CD4-positive, CD25-positive, alpha-beta regulatory T cell (primary cell): Measurements from ENCODE around the gene LHFPL2. TPM values are rescaled to one million over a fixed set of nuclear protein-coding genes. Genes with fewer than 3 reads are reported as not detected.

Experiments used
- ATAC-seq, 2 donors: fragments of 150-1000 bp; cut with Tn5 transposase; one replicate each; pipeline ENCODE4 v1.10.0; 2021; ENCODE audit warnings: low read depth in 2 of 2, moderate number of reproducible peaks in 2 of 2, moderate library complexity in 1 of 2
- DNase-seq, 3 donors: peaks; one replicate each; pipeline versions ENCODE4 v3.0.0 to v3.0.0-alpha.2; 2012 to 2022; ENCODE audit warnings: mixed read lengths in 1 of 3
- H3K27ac ChIP-seq: one replicate; pipeline ENCODE4 v1.7.0; 2013; ENCODE audit warnings: mild to moderate bottlenecking, low read length; ENCODE audit not compliant: insufficient read depth, poor library complexity, severe bottlenecking
- H3K27me3 ChIP-seq: one replicate; pipeline ENCODE4 v1.7.0; 2013; ENCODE audit warnings: low read length; ENCODE audit not compliant: control insufficient read depth, insufficient read depth
- H3K36me3 ChIP-seq: one replicate; pipeline ENCODE4 v1.7.0; 2013; ENCODE audit warnings: mild to moderate bottlenecking, low read length, moderate library complexity; ENCODE audit not compliant: control insufficient read depth, insufficient read depth
- H3K4me1 ChIP-seq: 2 replicates; pipeline ENCODE4 v1.7.0; 2013; ENCODE audit warnings: mild to moderate bottlenecking, low read length; ENCODE audit not compliant: insufficient read depth, control insufficient read depth, poor library complexity, severe bottlenecking
- H3K4me3 ChIP-seq: one replicate; pipeline ENCODE4 v1.7.0; 2013; ENCODE audit warnings: low read depth, mild to moderate bottlenecking, low read length, moderate library complexity
- H3K9me3 ChIP-seq, 2 experiments: 1 replicate in 1 of 2; 2 replicates in 1 of 2; pipeline ENCODE4 v1.7.0; 2013; ENCODE audit warnings: low read length in 2 of 2, mild to moderate bottlenecking in 1 of 2, moderate library complexity in 1 of 2; ENCODE audit not compliant: control insufficient read depth in 2 of 2
- H3K27ac Mint-ChIP-seq, 3 donors: one replicate each; pipeline ENCODE4 v1.8.0; 2020 to 2022; ENCODE audit warnings: mild to moderate bottlenecking in 3 of 3, mixed read lengths in 3 of 3, moderate library complexity in 2 of 3
- H3K27me3 Mint-ChIP-seq: one replicate; pipeline ENCODE4 v1.8.0; 2022; ENCODE audit warnings: mild to moderate bottlenecking, mixed read lengths
- H3K36me3 Mint-ChIP-seq: one replicate; pipeline ENCODE4 v1.8.0; 2020; ENCODE audit warnings: mixed read lengths
- H3K4me1 Mint-ChIP-seq, 4 donors: one replicate each; pipeline ENCODE4 v1.8.0; 2020 to 2022; ENCODE audit warnings: mixed read lengths in 4 of 4, mild to moderate bottlenecking in 1 of 4
- H3K4me3 Mint-ChIP-seq, 4 donors: one replicate each; pipeline ENCODE4 v1.8.0; 2020 to 2022; ENCODE audit warnings: mild to moderate bottlenecking in 4 of 4, mixed read lengths in 4 of 4, moderate library complexity in 3 of 4
- H3K9me3 Mint-ChIP-seq, 7 donors: one replicate each; pipeline ENCODE4 v1.8.0; 2020 to 2022; ENCODE audit warnings: mixed read lengths in 7 of 7, mild to moderate bottlenecking in 3 of 7, moderate library complexity in 2 of 7
- polyA plus RNA-seq, 4 donors: library from polyadenylated mRNA; unstranded; fragments of 300-500 nt; fragmentation: Illumina TruSeq; gene quantifications; one replicate each; pipeline ENCODE4 v1.2.3, GENCODE V29; 2021
- total RNA-seq: library from RNA; stranded (reverse); gene quantifications from one replicate; pipeline ENCODE4 v1.2.3, GENCODE V29; 2022

The LHFPL2 gene
- total and polyA plus RNA-seq, 5 donors from 2014 or later: 0.11 to 0.47 (median 0.32) TPM

- DNase-seq (no peak), ATAC-seq (no peak)
- H3K4me1 Mint-ChIP-seq: no peaks in the 10 kb centered on the region
- H3K36me3 Mint-ChIP-seq: no peaks in the 10 kb centered on the region
- H3K9me3 ChIP-seq: no peaks in the 10 kb centered on the region
- H3K27me3 Mint-ChIP-seq: peaks cover 18% of the 10 kb centered on the region
- H3K4me3 ChIP-seq: no peak overlapping the region
- peaks cover 2% of the 10 kb centered on the region for H3K27me3 ChIP-seq
- H3K4me3 Mint-ChIP-seq: no peak overlapping the region
- no peak overlapping the region for H3K27ac Mint-ChIP-seq
- H3K9me3 Mint-ChIP-seq: peaks cover 0 to 2% (median 0%) of the 10 kb centered on the region in 7 donors
- H3K4me1 ChIP-seq: no peaks in the 10 kb centered on the region
- H3K36me3 ChIP-seq: no peaks in the 10 kb centered on the region
- no peak overlapping the region for H3K27ac ChIP-seq
Measured at GRCh38 chr5:78536661-78537196, 111.8 kb downstream of the LHFPL2 start.

GRCh38 chr5:78534905-78535200 is 113.7 kb downstream of the LHFPL2 start:
- H3K27ac Mint-ChIP-seq: no peak overlapping the region
- Histone ChIP-seq H3K4me1 (no peaks in the 10 kb centered on the region), H3K27ac (no peak overlapping the region), H3K36me3 (no peaks in the 10 kb centered on the region), H3K27me3 (peaks cover 2% of the 10 kb centered on the region), H3K9me3 (no peaks in the 10 kb centered on the region), H3K4me3 (no peak overlapping the region)
- ATAC-seq (no peak), DNase-seq (no peak)
- H3K4me1 Mint-ChIP-seq: no peaks in the 10 kb centered on the region
- H3K27me3 Mint-ChIP-seq: peaks cover 14% of the 10 kb centered on the region
- no peak overlapping the region for H3K4me3 Mint-ChIP-seq
- no peaks in the 10 kb centered on the region for H3K36me3 Mint-ChIP-seq
- peaks cover 0 to 2% (median 0%) of the 10 kb centered on the region in 7 donors for H3K9me3 Mint-ChIP-seq

- peaks cover 0 to 2% (median 0%) of the 10 kb centered on the region in 7 donors for H3K9me3 Mint-ChIP-seq
- H3K4me1 Mint-ChIP-seq: no peaks in the 10 kb centered on the region
- DNase-seq (no peak), ATAC-seq (no peak)
- H3K36me3 Mint-ChIP-seq: no peaks in the 10 kb centered on the region
- no peak overlapping the region for H3K4me3 Mint-ChIP-seq
- Histone ChIP-seq H3K4me3 (no peak overlapping the region), H3K36me3 (no peaks in the 10 kb centered on the region), H3K9me3 (no peaks in the 10 kb centered on the region), H3K4me1 (no peaks in the 10 kb centered on the region), H3K27ac (no peak overlapping the region), H3K27me3 (peaks cover 2% of the 10 kb centered on the region)
- H3K27me3 Mint-ChIP-seq: peaks cover 14% of the 10 kb centered on the region
- no peak overlapping the region for H3K27ac Mint-ChIP-seq
Measured at GRCh38 chr5:78534148-78534904, 114.2 kb downstream of the LHFPL2 start.

GRCh38 chr5:78533356-78533755 is 115.2 kb downstream of the LHFPL2 start:
- Mint-ChIP-seq H3K4me1 (no peaks in the 10 kb centered on the region), H3K9me3 (peaks cover 0 to 2% (median 0%) of the 10 kb centered on the region in 7 donors), H3K36me3 (no peaks in the 10 kb centered on the region), H3K27me3 (peaks cover 14% of the 10 kb centered on the region), H3K4me3 (no peak overlapping the region), H3K27ac (no peak overlapping the region)
- no peak overlapping the region for H3K4me3 ChIP-seq
- H3K27me3 ChIP-seq: peaks cover 2% of the 10 kb centered on the region
- H3K36me3 ChIP-seq: no peaks in the 10 kb centered on the region
- H3K27ac ChIP-seq: no peak overlapping the region
- no peaks in the 10 kb centered on the region for H3K4me1 ChIP-seq
- no peaks in the 10 kb centered on the region for H3K9me3 ChIP-seq
- ATAC-seq: no peak
- DNase-seq: peak in 1 of 3 donors; percentile 39

GRCh38 chr5:78530342-78531096 is 118.1 kb downstream of the LHFPL2 start:
- no peak overlapping the region for H3K27ac ChIP-seq
- peaks cover 6% of the 10 kb centered on the region for H3K4me1 ChIP-seq
- no peak for DNase-seq

GRCh38 chr5:78527925-78528324 is 120.6 kb downstream of the LHFPL2 start:
- Histone ChIP-seq H3K4me1 (peaks cover 8% of the 10 kb centered on the region), H3K4me3 (no peak overlapping the region), H3K27me3 (no peaks in the 10 kb centered on the region), H3K36me3 (no peaks in the 10 kb centered on the region), H3K9me3 (no peaks in the 10 kb centered on the region), H3K27ac (no peak overlapping the region)
- no peak overlapping the region for H3K4me3 Mint-ChIP-seq
- H3K9me3 Mint-ChIP-seq: peaks cover 0 to 1% (median 0%) of the 10 kb centered on the region in 7 donors
- peaks cover 2 to 23% (median 9%) of the 10 kb centered on the region in 4 donors for H3K4me1 Mint-ChIP-seq
- no peak overlapping the region for H3K27ac Mint-ChIP-seq
- no peak for DNase-seq
- peaks cover 15% of the 10 kb centered on the region for H3K27me3 Mint-ChIP-seq
- ATAC-seq: no peak
- H3K36me3 Mint-ChIP-seq: no peaks in the 10 kb centered on the region

More at GRCh38 chr5:78530342-78531096, 118.1 kb downstream of the LHFPL2 start:
- peaks cover 2 to 16% (median 7%) of the 10 kb centered on the region in 4 donors for H3K4me1 Mint-ChIP-seq
- Histone ChIP-seq H3K36me3 (no peaks in the 10 kb centered on the region), H3K4me3 (no peak overlapping the region), H3K27me3 (no peaks in the 10 kb centered on the region), H3K9me3 (no peaks in the 10 kb centered on the region)
- H3K36me3 Mint-ChIP-seq: no peaks in the 10 kb centered on the region
- H3K27ac Mint-ChIP-seq: no peak overlapping the region
- H3K27me3 Mint-ChIP-seq: peaks cover 8% of the 10 kb centered on the region
- ATAC-seq: no peak
- H3K9me3 Mint-ChIP-seq: peaks cover 0 to 2% (median 0%) of the 10 kb centered on the region in 7 donors
- no peak overlapping the region for H3K4me3 Mint-ChIP-seq

GRCh38 chr5:78527054-78527859 is 121.3 kb downstream of the LHFPL2 start:
- ATAC-seq: no peak
- H3K4me1 ChIP-seq: peaks cover 8% of the 10 kb centered on the region
- H3K27ac ChIP-seq: no peak overlapping the region

More at GRCh38 chr5:78527054-78527859, 121.3 kb downstream of the LHFPL2 start:
- Mint-ChIP-seq H3K27ac (peak overlapping the region in 1 of 3 donors; percentile 43), H3K27me3 (peaks cover 8% of the 10 kb centered on the region), H3K4me1 (peaks cover 2 to 23% (median 9%) of the 10 kb centered on the region in 4 donors), H3K4me3 (no peak overlapping the region), H3K9me3 (peaks cover 0 to 1% (median 0%) of the 10 kb centered on the region in 7 donors), H3K36me3 (no peaks in the 10 kb centered on the region)
- DNase-seq: no peak
- H3K4me3 ChIP-seq: no peak overlapping the region
- H3K9me3 ChIP-seq: no peaks in the 10 kb centered on the region
- H3K36me3 ChIP-seq: no peaks in the 10 kb centered on the region
- H3K27me3 ChIP-seq: no peaks in the 10 kb centered on the region
